Colonic mucosa (tissue), 4 donors: Measurements from ENCODE around the gene EOLA2. TPM values are rescaled to one million over a fixed set of nuclear protein-coding genes. Genes with fewer than 3 reads are reported as not detected.
"Not testable (repeated sequence)": the region's sequence is repeated elsewhere in the genome, so short reads cannot be mapped to it uniquely, and the experiment has no call there.

ENCODE experiments used
- DNase-seq: peaks from one replicate; pipeline ENCODE4 v3.0.0-alpha.2; 2020
- H3K27ac ChIP-seq: fragments of 200-600 bp; one replicate; pipeline ENCODE4 v1.8.0; 2021
- H3K27me3 ChIP-seq: fragments of 200-600 bp; one replicate; pipeline ENCODE4 v1.8.0; 2021
- H3K36me3 ChIP-seq: fragments of 200-600 bp; one replicate; pipeline ENCODE4 v1.8.0; 2021
- H3K4me1 ChIP-seq: fragments of 200-600 bp; one replicate; pipeline ENCODE4 v1.8.0; 2021; ENCODE audit warnings: mild to moderate bottlenecking
- H3K4me3 ChIP-seq: fragments of 200-600 bp; one replicate; pipeline ENCODE4 v1.8.0; 2021
- H3K9ac ChIP-seq, 2 donors: one replicate each; pipeline ENCODE4 v1.7.0; 2013; ENCODE audit warnings: control low read depth in 2 of 2, low read depth in 2 of 2, low read length in 2 of 2
- H3K9me3 ChIP-seq: fragments of 200-600 bp; one replicate; pipeline ENCODE4 v1.8.0; 2021
- CTCF ChIP-seq: fragments of 200-600 bp; IDR thresholded peaks from one replicate; pipeline ENCODE4 v1.8.0; 2022; ENCODE audit warnings: antibody characterized with exemption, mild to moderate bottlenecking
- intact Hi-C: fragments of 100-400 bp; cut with DNase I; formaldehyde crosslinking; loops from one replicate; pipeline ENCODE4 v1.14.1; 2022
- total RNA-seq, 2 donors: library from RNA; stranded (reverse); fragmentation: NEBNext Ultra II Directional in 1 of 2; extraction: Animal tissue kit (Norgen Biotek cat#: 25700) in 1 of 2; gene quantifications; one replicate each; pipeline ENCODE4 v1.2.1, GENCODE V29; 2021
- donor health status: healthy.
- donor health status: DM: no; HTN: no; CAD: no.
- donor health status: DM: no; HTN: no; CAD: no.

The EOLA2 gene
- total RNA-seq, 2 donors from 2014 or later: 28.2 to 28.4 TPM

GRCh38 chrX:149908308-149908707 lies 30.0 kb downstream of the EOLA2 start:
- Histone ChIP-seq H3K4me3 (no peak overlapping the region), H3K27ac (no peak overlapping the region), H3K36me3 (no peaks in the 10 kb centered on the region), H3K27me3 (no peaks in the 10 kb centered on the region), H3K9ac (no peak overlapping the region), H3K9me3 (no peaks in the 10 kb centered on the region), H3K4me1 (no peaks in the 10 kb centered on the region)
- intact Hi-C loops: no loop called here
- no peak for DNase-seq
- no peak for TF ChIP-seq CTCF

- intact Hi-C loops: no loop called here
- H3K4me3 ChIP-seq: no peak overlapping the region
- no peak for TF ChIP-seq CTCF
- no peak overlapping the region for H3K9ac ChIP-seq
- H3K4me1 ChIP-seq: no peaks in the 10 kb centered on the region
- H3K9me3 ChIP-seq: no peaks in the 10 kb centered on the region
- no peak for DNase-seq
- H3K27ac ChIP-seq: no peak overlapping the region
- no peaks in the 10 kb centered on the region for H3K27me3 ChIP-seq
- no peaks in the 10 kb centered on the region for H3K36me3 ChIP-seq
Observed at GRCh38 chrX:149903889-149904748, 34.2 kb downstream of the EOLA2 start.

GRCh38 chrX:149898554-149898953 lies 39.7 kb downstream of the EOLA2 start:
- Histone ChIP-seq H3K9ac (no peak overlapping the region), H3K36me3 (no peaks in the 10 kb centered on the region), H3K9me3 (no peaks in the 10 kb centered on the region), H3K4me3 (no peak overlapping the region), H3K27ac (no peak overlapping the region), H3K4me1 (no peaks in the 10 kb centered on the region), H3K27me3 (no peaks in the 10 kb centered on the region)
- intact Hi-C loops: no loop called here
- no peak for TF ChIP-seq CTCF
- no peak for DNase-seq

- H3K9ac ChIP-seq, DNase-seq, intact Hi-C loops, H3K27me3 ChIP-seq, H3K9me3 ChIP-seq, H3K4me3 ChIP-seq, H3K4me1 ChIP-seq, H3K36me3 ChIP-seq, H3K27ac ChIP-seq: not testable (repeated sequence)
Observed at GRCh38 chrX:149890828-149891227, 47.5 kb downstream of the EOLA2 start.

Other genes starting within 250 kb of the EOLA2 start
- not detected for gene MAGEA11, start 226.4 kb downstream of the EOLA2 start, total RNA-seq
- gene HSFX1, start 164.4 kb downstream of the EOLA2 start, total RNA-seq: 1 to 10 TPM in 1 of 2 donors, under 1 TPM in 1; 0.74 to 2.0 TPM
- gene MAGEA9, start 156.6 kb downstream of the EOLA2 start, total RNA-seq: not detected
- not detected for gene MAGEA8, start 57.3 kb downstream of the EOLA2 start, total RNA-seq
- not detected for gene HSFX4, start 8.9 kb downstream of the EOLA2 start, total RNA-seq